Stimulated activated CD8-positive, alpha-beta memory T cell treated with anti-CD3 and anti-CD28 coated beads, Interleukin-4, amount 100 ng/mL, for 48 hours (primary cell): ENCODE results near the gene RFXAP.
A peak's percentile ranks its signal among the peaks of the same experiment; 100 is the strongest.
"Not testable (repeated sequence)": the region's sequence is repeated elsewhere in the genome, so short reads cannot be mapped to it uniquely, and the experiment has no call there.

Experiments used
- DNase-seq: peaks from one replicate; pipeline ENCODE4 v3.0.0-alpha.2; 2020

Gene RFXAP, protein sequence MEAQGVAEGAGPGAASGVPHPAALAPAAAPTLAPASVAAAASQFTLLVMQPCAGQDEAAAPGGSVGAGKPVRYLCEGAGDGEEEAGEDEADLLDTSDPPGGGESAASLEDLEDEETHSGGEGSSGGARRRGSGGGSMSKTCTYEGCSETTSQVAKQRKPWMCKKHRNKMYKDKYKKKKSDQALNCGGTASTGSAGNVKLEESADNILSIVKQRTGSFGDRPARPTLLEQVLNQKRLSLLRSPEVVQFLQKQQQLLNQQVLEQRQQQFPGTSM

DNA sequence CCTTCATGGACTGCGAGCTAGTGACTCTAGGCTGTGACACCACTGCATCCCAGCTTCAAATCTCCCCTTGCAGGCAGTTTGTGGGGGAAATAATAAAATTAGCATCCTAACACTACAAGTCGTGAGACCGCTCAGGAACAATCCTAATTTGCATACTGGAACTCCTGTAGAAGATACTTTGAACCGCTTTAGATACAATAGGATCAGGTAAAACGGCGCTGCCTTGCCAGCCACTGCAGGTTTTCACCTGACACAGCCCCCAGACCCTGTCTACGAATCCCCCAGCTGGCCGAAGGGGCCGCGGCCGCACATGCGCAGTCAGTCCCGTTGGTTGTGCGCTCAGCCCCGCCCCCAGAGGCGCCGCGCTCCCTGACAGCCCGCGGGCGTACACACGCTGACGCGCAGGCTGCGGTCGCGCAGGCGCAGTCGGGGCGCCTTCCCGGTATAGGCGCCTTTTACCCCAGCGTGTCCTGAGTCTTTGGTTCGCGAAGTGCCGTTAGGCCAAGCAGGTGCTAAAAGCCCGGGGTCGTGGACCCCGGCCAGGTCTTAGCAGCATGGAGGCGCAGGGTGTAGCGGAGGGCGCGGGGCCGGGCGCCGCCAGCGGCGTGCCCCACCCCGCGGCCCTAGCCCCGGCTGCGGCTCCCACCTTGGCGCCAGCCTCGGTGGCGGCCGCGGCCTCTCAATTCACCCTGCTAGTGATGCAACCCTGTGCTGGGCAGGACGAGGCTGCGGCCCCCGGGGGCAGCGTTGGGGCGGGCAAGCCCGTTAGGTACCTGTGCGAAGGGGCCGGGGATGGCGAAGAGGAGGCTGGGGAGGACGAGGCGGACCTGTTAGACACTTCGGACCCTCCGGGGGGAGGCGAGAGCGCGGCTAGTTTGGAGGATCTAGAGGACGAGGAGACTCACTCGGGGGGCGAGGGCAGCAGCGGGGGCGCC, at the start of gene RFXAP:
Gene RFXAP (plus strand): TSS at position 419 of the 935 bp plus-strand sequence. CDS start 136 bp downstream, at position 555.
- peak; percentile 93 for DNase-seq

DNA sequence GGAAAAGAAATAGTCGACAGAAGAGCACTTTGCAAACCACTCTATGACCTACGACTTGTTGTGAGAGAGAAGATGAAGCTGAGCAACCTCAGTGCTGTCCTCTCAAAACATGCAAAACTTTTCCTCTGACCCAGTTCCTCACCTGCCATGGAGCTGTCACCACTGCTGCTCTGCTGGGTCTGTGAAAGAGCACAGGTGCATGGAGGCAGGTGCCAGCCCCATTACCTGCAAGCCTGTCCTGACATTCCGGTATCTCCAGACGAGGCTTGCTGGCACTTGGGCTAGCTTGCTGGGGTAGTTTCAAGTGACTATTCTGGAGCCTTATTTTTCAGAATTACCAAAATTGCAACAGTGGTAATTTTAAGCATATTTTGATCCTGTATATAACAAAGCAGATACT, 49.5 kb upstream of the RFXAP start:
- no peak for DNase-seq

DNA sequence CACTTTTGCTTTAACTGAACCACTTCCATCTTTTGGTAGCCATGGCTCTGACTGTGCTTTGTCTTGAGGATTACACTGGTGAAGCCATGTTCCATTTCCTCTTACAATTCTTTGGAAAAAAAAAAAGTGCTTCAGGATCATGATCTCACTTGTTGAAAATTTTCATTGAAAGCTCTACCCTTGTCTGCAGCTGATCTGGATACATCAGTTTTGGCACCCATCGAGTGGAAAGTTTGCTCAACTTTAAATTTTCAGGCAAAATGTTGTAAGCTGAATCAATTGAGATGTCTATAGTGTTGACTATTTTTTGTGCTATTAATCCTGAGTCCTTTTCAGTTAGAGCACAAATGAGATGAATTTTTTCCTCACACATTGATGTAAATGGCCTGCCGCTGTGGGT, 48.3 kb upstream of the RFXAP start:
- no peak for DNase-seq

DNA sequence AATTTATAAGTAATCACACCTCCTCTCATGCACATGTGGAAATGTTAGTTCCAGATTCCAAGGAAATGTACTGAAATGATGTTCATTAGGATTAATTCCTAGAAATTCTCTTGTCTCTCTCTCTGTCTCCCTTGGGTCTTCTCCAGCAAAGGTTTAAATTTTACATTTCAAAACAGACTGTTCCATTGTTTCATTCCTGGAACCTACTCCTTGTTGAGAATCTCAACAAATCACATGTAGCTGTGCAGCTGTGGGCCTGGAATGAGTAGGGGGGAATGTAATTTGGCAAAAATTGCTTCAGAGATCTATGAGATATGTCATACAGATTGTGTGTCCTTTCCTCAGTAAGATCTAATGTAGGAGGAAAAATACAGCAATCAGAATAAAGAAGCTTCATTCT, 46.2 kb upstream of the RFXAP start:
- no peak for DNase-seq

DNA sequence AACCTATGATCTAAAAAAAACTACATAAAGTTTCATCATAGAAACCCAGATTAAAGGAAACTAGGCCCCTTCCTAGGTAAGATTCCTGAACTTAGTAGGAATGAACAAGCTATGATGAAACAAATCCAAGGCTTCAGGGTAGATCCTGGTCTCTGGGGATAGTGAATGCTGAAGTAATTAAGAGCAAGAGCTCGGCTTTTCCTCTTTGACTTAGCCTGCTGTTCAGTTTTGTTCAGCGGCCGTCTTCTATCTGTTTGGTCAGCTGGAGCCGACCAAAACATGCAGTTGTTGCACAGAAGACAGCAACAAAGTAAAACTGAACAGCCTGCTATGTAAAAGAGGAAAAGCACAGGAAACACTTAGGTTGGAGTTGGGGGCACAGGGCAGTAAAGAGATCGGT, 44.1 kb upstream of the RFXAP start:
- DNase-seq, result no peak

DNA sequence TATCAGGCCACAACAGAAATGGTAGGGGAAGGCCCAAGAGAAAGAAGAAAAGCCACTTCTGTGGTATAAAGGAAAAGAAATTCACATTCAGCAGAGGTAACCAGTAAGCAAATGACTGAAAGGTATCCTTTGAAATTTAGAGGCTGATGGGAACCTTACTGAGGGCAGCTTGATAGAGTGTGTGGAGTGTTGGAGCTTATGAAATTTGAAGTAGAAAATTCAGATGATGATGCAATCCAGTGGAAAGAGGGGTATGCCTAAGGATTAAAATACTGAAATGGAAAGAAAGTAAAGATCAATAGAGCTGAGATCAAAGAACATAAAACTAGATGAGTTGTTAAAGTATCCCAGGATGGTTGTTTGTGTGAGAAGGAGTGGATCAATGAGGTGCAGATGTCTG, 42.8 kb upstream of the RFXAP start:
- no peak for DNase-seq

DNA sequence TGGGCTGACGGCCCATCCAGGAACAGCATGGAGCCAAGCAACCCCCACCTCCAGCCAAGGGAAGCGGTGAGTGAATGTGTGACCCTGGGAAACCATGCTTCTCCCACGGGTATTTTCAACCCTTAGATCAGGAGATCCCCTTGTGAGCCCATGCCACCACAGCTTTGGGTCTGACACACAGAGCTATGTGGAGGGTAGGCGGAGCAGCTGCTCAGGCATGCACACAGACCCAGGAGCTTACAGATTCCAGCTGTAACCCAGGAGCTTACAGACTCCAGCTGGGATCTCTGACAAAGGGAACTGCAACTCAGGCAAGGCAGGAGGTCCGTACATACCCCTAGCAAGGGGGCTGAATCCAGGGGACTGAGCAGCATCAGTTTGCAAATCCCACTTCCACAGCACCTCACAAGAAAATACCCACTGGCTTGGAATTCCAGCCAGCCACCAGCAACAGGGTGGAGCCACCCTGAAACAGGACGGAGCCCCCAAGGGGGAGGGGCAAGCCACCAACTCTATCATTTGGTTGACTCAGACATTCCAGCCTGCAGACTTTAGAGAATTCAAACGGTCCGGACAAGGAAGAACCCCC, 40.8 kb upstream of the RFXAP start:
- no peak for DNase-seq

DNA sequence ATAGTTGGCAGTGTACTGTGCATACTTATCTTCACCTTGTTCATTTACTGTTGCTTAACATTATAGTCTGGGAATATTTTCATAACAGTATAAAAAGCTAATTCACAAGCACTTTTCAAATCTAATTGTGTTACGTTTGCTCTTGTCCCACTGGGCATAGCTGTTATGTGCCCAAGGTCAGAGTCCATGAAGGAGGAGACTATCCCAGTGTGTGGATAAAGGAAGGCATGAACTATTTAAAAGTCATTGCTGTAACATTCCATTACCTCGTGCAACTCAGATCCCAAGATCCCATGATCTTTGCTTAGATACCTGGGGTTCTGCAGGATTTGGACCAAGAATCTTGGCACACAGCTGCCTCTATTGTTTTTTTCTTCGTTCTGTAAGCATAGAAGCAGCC, 35.1 kb upstream of the RFXAP start:
- DNase-seq, result no peak

DNA sequence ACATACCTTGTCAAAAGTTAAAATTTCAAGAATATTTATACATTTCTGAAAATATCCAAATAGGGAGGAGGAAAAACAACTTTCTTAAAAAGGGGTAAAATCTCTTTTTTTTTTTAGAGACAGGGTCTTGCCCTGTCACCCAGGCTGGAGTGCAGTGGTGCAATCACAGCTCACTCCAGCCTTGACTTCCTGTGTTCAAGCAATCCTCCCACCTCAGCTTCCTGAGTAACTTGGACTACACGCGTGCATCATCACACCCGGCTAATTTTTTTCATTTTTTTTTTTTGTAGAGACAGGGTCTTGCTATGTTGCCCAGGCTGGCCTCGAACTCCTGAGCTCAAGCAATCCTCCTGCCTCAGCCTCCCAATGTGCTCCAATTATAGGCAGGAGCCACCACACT, 32.8 kb upstream of the RFXAP start:
- not testable (repeated sequence) for DNase-seq

DNA sequence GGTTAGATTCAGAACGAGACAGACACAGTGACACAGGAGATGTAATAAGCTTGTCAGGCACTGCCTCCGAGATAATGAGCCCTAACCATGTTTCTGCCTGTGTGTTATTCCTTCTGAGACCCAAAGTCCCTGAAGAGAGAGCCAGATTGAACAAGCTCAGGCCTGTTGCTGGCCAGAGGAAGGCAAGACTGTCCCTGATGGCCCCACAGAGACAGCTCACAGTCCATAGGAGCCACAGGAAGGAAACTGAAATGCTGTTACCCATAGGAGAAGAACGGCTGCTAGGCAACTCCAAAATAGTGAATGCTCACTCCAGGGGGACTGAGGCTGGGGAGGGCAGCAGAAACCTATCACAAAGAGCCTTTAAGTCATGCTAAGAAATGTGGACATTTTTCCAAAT, 31.8 kb upstream of the RFXAP start:
- no peak for DNase-seq

DNA sequence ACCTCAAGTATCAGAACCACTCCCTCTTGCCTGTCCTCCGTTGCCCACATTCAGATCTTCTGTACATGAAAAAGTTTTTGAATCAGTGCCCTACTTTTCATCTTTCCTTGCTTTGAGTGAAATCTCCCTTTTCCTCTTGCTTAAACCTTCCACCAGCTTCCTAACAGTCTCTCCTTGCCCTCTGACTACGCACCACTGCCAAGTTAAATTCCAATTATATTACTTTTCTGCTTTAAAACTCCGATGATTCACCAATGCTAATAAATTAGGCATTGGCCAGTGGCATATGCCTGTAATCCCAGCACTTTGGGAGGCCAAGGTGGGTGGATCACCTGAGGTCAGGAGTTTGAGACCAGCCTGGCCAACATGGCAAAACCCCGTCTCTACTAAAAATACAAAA, 30.7 kb upstream of the RFXAP start:
- DNase-seq, result no peak

DNA sequence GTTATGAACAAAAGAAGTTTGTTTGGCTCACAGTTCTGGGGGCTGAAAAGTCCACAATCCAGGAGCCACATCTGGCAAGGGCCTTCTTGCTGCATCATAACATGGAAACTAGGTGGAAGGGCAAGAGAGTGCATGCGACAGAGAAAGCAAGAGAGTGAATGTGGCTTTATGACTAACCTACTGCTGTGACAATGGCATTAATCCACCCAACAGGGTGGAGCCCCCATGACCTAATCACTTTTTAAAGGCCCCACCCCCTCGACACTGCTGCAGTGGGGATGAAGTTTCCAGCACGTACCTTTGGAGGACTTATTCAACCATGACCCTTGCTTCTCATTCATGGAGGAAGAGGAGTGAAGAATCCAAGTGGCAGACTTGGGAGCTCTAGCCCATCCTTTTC, 30.0 kb upstream of the RFXAP start:
- DNase-seq, result no peak

DNA sequence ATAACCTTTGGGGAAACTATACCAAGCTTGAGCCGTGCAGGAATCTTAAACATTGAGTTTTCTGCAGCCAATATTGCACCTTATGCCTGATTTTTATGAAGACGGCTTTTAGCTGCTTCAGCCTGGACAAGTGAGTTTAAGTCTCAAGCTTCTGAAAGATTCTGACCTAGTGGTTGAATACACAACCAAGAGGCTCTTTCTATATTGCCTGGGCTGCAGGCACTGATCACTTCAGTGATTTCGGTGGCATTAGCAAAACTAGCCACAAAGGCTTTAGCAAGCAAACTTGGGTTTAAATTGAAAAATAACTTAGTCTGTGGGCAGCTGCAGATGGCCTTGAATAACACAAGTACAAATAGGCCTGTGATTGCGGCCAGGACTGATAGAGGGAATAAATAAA, 29.3 kb upstream of the RFXAP start:
- DNase-seq, result no peak

DNA sequence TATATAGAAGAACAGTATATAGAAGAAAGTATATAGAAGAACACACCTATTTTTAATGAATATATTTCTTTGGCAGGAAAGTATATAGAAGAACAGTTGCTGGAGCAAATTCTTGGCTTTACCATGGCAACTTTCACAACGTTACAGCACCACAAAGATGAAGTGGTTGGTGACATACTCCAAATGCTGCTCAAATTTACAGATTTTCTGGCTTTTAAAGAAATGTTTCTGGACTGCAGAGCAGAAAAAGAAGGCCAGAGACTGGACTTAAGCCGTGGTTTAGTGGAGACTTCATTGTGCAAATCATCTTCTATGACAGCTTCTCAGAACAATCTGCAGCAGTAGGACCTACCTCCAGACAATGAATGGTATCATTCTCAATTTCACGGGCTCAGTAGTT, 24.3 kb upstream of the RFXAP start:
- DNase-seq, result no peak

DNA sequence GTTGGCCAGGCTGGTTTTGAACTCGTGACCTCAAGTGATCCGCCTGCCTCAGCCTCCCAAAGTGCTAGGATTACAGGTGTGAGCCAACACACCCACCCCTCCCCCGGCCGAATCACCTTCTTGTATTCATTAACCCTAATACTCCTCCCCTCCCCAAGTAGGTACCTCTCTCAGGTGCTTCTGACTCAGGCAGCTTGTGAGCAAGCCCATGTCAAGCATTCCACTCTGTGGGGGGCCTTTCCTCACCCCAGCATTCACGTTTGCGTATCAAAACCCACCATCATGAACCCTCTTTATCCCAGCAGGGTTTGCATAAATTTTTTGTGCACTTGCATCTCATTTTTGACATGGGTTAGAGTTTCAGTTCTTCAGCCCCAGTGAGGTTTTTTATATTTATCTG, 23.6 kb upstream of the RFXAP start:
- no peak for DNase-seq

DNA sequence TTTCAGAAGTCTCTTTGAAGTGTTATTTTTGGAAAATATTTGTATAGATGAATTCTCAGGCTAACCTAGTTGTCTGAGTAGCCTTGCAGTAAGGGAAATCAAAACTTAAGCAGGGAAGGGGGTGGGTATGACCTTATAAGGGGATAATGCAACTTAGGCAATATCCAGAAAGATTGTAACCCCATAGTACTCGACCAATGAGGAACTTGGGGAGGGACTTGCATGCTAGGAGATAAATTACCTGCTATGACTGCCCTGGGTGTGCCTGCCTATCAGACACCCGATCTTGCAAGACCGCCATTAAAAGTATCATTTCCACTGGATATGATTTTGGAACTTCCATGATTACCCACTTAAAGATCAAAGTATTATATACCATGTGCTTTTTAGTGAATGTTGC, 23.0 kb upstream of the RFXAP start:
- no peak for DNase-seq

DNA sequence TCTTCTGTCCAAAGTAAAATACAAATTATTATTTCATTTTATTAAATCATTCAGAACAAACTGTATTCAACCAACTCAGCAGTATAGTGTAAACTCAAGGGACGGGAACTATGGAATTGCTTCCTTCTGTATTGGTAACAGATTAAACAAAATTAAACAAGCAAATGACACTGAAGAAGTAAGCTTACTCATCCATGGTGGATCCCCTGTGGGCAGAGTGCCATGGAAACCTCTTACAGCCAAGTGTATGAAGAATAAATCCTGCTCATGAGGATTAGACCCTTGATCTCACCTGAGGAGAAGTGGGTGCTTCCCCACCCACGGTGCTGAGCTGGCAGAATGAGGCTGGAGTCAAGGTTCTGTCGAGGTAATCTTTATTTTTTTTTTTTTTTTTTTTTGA, 18.0 kb upstream of the RFXAP start:
- DNase-seq, result no peak

DNA sequence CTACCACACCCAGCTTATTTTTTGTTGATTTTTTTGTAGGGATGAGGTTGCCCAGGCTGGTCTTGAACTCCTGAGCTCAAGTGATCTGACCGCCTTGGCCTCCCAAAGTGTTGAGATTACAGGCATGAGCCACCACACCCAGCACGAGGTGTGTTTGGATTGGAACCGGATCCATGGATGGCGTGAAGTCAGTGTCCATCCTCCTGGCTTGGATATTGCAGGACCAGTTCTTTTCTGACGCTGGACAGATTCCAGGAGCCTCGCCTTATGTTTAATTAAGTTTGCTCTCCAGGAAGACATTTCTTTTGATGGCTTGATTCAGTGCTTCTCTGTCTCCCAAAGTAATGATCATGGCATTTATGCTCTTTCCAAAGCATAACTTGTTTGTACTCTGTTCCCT, 14.4 kb upstream of the RFXAP start:
- no peak for DNase-seq

DNA sequence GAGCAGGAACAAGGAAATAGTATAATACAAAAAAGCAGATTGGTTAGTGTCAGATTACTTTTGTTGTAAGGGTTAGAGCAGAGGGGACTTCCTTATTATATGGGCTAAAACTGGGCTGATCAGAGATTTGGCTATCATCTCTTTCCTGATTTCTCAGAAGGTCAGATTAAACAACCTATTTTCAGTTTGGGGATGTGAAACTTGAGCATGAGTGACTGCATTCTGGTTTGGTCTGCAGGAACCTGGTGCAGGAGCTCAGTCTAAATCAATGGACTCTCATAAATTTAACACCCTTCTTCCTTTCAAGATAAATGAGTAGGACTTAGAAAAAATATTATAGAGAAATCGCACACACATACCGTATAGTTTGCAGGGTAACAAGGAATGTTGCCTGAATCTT, 12.9 kb upstream of the RFXAP start:
- no peak for DNase-seq

DNA sequence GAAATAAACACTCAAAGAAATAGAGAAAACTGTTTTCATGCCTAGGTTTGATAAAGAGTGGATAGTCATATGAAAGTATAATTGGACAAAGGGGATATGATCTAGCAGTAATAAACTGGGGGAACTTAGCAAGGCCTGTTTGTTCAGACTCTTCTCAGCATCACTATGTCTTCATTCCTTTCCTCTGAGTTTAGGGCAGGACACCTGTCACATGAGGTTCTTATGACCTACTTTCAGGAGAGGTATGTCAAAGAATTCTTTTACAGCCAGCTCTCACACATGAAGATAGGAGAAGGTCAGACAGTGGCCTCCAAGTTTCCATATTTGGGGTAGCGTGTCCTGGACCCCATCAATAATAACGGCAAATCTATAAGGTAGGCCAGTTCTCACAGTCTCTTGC, 11.4 kb upstream of the RFXAP start:
- no peak for DNase-seq

DNA sequence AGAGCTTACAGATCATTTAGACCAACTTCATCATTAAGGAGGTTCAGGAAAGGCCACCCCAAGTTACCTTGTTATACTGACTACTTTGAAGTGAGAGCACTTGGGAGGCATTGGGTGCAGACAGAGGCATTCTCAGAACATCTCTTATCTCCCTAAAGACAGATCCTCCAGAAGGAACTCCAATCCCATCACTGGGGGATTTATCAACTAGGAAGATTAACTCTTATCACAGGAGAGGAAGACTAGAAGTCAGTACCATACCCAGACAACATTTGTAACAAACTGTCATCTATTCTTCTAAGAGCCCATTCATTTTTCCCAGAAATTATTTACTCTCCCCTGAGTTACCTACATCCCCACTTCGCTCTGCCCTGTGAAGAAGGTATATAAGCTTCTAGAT, 5.8 kb upstream of the RFXAP start:
- no peak for DNase-seq

DNA sequence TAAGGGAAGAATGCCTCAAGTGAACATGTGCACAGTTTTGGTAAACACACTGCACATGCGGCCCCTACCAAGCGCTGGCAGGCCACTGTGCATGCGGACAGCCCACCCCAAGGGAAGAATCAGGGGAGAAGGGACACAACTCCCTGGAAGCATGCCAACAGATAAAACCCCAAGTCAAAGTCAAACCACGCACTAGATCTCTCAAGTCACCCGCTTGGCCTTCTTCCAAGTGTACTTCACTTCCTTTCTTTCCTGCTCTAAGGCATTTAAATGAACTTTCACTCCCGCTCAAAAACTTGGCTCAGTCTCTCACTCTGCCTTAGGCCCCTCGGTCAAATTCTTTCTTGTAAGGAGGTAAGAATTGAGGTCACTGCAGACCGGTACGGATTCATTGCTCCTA, 4.6 kb upstream of the RFXAP start:
- no peak for DNase-seq

DNA sequence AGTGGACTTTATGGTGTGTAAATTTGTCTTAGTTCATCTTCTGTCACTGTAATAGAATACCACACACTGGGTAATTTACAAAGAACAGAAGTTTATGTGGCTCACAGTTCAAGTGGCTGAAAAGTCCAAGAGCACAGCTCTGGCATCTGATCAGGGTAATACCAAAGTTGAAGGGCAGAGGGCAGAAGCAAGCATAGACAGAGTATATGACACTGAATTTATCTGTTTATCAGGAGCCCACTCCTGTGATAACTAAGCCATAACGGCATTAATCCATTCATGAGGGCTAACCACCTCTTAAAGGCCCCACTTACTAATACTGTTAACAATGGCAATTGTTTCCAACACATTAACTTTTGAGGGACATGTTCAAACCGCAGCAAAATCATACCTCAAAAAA, 4.0 kb upstream of the RFXAP start:
- no peak for DNase-seq
